Measurements from ENCODE around the gene OSGIN1.

The OSGIN1 gene

GRCh38 chr16:83915491-83915890 lies 37.5 kb upstream of the OSGIN1 start:
- TF ChIP-seq CTCF (IDR thresholded peaks at IDR 0.05; ENCODE audit: borderline replicate concordance, control extremely low read depth, extremely low read depth, insufficient read depth, missing control alignments), result no peak
- DNase-seq (ENCODE audit: low spot score), result peak; percentile 13
- in situ Hi-C loops (cut with MboI; ENCODE audit: low sequenced_read_pairs, unreplicated experiment), result no loop called here

GRCh38 chr16:83917152-83918120 lies 35.6 kb upstream of the OSGIN1 start:
- in situ Hi-C loops (cut with MboI; ENCODE audit: low sequenced_read_pairs, unreplicated experiment), result no loop called here
- TF ChIP-seq CTCF (IDR thresholded peaks at IDR 0.05; ENCODE audit: borderline replicate concordance, control extremely low read depth, extremely low read depth, insufficient read depth, missing control alignments), result no peak
- DNase-seq (ENCODE audit: low spot score), result peak; percentile 20

DNA sequence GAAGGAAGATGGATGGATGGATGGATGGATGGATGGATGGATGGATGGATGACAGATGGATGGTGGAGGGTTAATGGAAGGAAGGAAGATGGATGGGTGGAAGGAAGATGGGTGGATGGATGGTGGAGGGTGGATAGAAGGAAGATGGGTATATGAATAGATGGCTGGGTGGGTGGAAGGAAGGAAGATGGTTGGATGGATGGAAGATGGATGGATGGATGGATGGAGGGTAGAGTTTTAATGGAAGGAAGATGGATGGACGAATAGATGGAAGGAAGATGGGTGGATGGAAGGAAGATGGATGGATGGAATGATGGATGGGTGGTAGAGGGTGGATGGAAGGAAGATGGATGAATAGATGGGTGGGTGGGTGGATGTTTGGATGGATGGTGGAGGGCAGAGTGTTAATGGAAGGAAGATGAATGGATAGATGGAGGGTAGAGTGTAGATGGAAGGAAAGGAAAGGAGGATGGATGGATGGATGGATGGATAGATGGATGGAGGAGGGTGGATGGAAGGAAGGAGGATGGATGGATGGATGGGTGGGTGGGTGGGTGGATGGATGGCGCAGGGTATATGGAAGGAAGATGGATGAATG lies 32.0 kb upstream of the OSGIN1 start:
- TF ChIP-seq CTCF (IDR thresholded peaks at IDR 0.05; ENCODE audit: borderline replicate concordance, control extremely low read depth, extremely low read depth, insufficient read depth, missing control alignments), result no peak
- in situ Hi-C loops (cut with MboI; ENCODE audit: low sequenced_read_pairs, unreplicated experiment), result no loop called here

DNA sequence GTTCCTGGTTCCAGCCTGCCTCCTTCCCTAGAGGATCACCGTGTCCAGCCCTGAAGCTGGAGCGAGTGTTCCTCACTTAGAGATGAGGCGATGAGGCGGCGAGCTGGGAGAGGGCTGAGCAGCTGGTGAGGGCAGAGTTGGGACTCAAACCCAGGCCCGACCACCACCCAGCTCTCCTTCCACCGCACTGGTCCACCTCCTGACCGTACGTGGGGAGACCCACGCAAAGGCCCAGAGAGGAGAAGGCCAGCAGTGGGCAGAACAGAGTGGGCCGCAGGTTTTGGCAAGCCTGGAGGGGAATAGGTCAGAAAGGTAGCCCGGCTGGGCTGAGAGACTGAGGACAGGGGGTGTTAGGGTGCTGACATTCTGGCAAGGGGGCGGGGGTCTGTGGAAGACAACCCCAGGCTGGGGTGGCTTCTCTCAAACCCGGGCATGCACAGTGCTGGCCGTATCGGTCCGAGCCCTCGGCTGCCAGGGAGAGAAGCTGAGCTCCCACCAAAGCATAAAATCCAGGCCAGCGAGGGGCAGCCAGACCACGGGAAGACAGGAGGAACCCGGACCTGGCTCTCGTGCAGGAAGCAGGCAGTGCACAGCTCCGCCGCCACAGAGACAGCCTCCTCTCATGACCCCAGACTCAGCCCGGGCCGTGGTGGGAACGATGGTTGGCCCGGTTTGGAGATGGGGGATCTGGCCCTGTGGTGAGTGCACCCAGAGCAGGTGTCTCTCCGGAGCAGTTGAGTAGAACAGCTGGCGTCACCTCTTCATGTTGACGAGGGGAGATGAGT lies 29.3 kb upstream of the OSGIN1 start:
- TF ChIP-seq CTCF (IDR thresholded peaks at IDR 0.05; ENCODE audit: borderline replicate concordance, control extremely low read depth, extremely low read depth, insufficient read depth, missing control alignments), result no peak
- in situ Hi-C loops (cut with MboI; ENCODE audit: low sequenced_read_pairs, unreplicated experiment), result no loop called here

More for the DNA sequence above, 32.0 kb upstream of the OSGIN1 start:
- no peak for DNase-seq (ENCODE audit: low spot score)

DNA sequence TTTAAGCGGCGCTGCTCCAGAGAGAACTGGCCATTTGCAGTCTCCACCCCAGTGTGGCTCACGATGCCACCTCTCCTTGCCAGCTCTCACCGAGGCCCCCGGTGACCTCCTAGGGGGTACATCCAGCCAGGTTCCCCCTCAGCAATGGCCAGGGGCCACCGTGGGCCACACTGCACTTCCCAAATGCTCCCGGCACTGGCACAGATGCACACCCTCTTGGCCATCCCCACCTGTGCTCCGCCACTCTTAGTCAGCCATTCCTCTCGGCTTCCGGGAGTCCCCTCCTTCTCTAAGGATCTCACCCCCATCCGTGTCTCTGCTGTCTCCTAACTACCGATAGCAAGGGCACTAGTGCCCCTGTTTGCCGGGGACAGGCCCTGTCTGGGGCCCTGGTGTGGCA lies 28.4 kb upstream of the OSGIN1 start:
- DNase-seq (ENCODE audit: low spot score), result no peak
- no peak for TF ChIP-seq CTCF (IDR thresholded peaks at IDR 0.05; ENCODE audit: borderline replicate concordance, control extremely low read depth, extremely low read depth, insufficient read depth, missing control alignments)
- in situ Hi-C loops (cut with MboI; ENCODE audit: low sequenced_read_pairs, unreplicated experiment), result no loop called here

More for the DNA sequence above, 29.3 kb upstream of the OSGIN1 start:
- no peak for DNase-seq (ENCODE audit: low spot score)

Measured in GM13976 (cell line).